HuH-7 (cell line): Measurements from ENCODE around the gene PHLDA1.

Experiments
- DNase-seq: peaks from one replicate; pipeline ENCODE4 v3.0.0; 2011; ENCODE audit warnings: low spot score

The PHLDA1 gene

GRCh38 chr12:76031414-76032042 is at the start of gene PHLDA1:
PHLDA1 (minus strand) TSS chr12:76031776.
- peak; percentile 91 for DNase-seq

- no peak for DNase-seq
These were observed 49.3 kb upstream of the PHLDA1 start for GRCh38 chr12:76080729-76081415.

- DNase-seq: no peak
These were observed 48.6 kb upstream of the PHLDA1 start for GRCh38 chr12:76080017-76080728.

- DNase-seq: no peak
These were observed 47.2 kb upstream of the PHLDA1 start for GRCh38 chr12:76078748-76079147.

GRCh38 chr12:76075448-76075847 is 43.9 kb upstream of the PHLDA1 start:
- no peak for DNase-seq

GRCh38 chr12:76074701-76075336 is 43.2 kb upstream of the PHLDA1 start:
- no peak for DNase-seq

- no peak for DNase-seq
These were observed 42.0 kb upstream of the PHLDA1 start for GRCh38 chr12:76073561-76073960.

- no peak for DNase-seq
These were observed 41.0 kb upstream of the PHLDA1 start for GRCh38 chr12:76072568-76072967.

GRCh38 chr12:76069339-76069738 is 37.8 kb upstream of the PHLDA1 start:
- DNase-seq: no peak

- no peak for DNase-seq
These were observed 34.3 kb upstream of the PHLDA1 start for GRCh38 chr12:76065917-76066316.

GRCh38 chr12:76064904-76065303 is 33.3 kb upstream of the PHLDA1 start:
- no peak for DNase-seq

GRCh38 chr12:76060111-76060510 is 28.5 kb upstream of the PHLDA1 start:
- no peak for DNase-seq

GRCh38 chr12:76057326-76057725 is 25.8 kb upstream of the PHLDA1 start:
- no peak for DNase-seq

- no peak for DNase-seq
These were observed 23.8 kb upstream of the PHLDA1 start for GRCh38 chr12:76055393-76055792.

- no peak for DNase-seq
These were observed 18.1 kb upstream of the PHLDA1 start for GRCh38 chr12:76049575-76050251.

- DNase-seq: no peak
These were observed 16.2 kb upstream of the PHLDA1 start for GRCh38 chr12:76047742-76048141.

- DNase-seq: no peak
These were observed 15.5 kb upstream of the PHLDA1 start for GRCh38 chr12:76047060-76047459.

GRCh38 chr12:76043377-76043776 is 11.8 kb upstream of the PHLDA1 start:
- DNase-seq: no peak

- no peak for DNase-seq
These were observed 10.6 kb upstream of the PHLDA1 start for GRCh38 chr12:76042147-76042546.

- DNase-seq: no peak
These were observed 9.8 kb upstream of the PHLDA1 start for GRCh38 chr12:76041406-76041805.

- DNase-seq: no peak
These were observed 8.9 kb upstream of the PHLDA1 start for GRCh38 chr12:76040461-76040860.

GRCh38 chr12:76038176-76038575 is 6.6 kb upstream of the PHLDA1 start:
- DNase-seq: no peak
